ENCODE data around the gene DTNA.
"Not testable (repeated sequence)": the region's sequence is repeated elsewhere in the genome, so short reads cannot be mapped to it uniquely, and the experiment has no call there.

Gene DTNA

DNA sequence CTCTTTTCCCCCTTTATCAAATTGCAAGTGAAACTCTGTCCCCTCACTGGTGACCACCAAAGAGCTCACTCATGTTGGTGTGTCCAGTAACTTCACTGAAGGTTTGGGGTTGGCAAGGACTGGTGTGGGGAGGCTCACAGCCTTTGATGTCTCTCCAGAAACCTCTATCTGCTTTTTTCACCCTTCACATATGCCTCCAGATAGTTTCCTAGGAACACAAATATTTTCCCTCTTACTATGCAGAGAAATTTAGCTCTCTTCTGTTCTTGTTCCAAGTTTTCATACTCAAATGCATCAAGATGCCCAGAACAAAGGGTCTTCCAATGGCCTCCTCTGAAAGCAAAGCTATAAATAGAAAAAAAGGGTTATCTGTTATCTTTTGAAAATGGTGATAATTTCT is 20.7 kb downstream of the DTNA start:
- in situ Hi-C loops (cut with HindIII; ENCODE audit: low sequenced_read_pairs), result no loop called here
- TF ChIP-seq CTCF (IDR thresholded peaks at IDR 0.05; ENCODE audit: low read depth, low read length, missing control alignments), result no peak
- peak; percentile 23 for DNase-seq (ENCODE audit: low read depth)
- H3K4me3 ChIP-seq (ENCODE audit: low read depth, low read length), result no peak overlapping the region

DNA sequence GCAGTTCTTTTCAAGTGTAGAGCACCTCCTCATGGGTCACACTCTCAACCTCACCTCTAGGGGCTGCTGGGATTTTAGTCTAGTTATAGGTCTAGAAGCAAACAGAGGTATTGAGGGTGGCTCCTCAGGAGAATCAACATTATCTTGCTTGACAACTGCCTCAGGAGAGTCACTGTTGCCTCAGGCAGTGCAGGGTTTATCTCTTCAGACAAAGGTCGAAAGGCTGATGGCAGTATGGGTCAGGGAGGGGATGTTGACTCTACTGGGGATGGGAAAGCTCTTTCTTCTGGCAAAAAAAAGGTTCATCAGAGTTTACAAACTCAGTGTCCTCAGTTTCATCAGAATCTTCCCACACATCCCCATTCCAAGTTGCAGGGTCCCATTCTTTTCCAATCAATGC is 24.0 kb downstream of the DTNA start:
- in situ Hi-C loops (cut with HindIII; ENCODE audit: low sequenced_read_pairs), result no loop called here

DNA sequence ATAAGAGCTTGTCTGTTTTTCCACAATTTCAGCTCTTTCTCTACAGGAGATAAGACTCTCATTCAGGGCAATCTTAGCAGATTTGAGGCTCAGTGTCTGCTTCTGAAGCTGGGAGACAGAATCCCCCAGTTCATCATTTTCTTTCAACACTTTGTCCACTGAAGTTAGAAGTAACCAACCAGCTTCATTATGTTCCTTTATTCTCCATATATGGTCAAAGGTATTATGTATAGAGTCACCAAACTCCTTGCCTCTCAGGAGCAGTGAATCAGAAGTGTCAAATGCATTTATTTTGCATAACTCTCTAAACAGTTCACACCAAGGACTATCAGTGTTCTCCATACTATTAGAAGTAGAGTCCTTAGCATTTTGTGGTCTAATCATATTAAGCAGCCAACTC is 24.4 kb downstream of the DTNA start:
- in situ Hi-C loops (cut with HindIII; ENCODE audit: low sequenced_read_pairs); DNase-seq (ENCODE audit: low read depth); H3K4me3 ChIP-seq (ENCODE audit: low read depth, low read length): not testable (repeated sequence)

More for the DNA sequence above, 24.0 kb downstream of the DTNA start:
- DNase-seq (ENCODE audit: low read depth), result no peak
- no peak overlapping the region for H3K4me3 ChIP-seq (ENCODE audit: low read depth, low read length)
- no peak for TF ChIP-seq CTCF (IDR thresholded peaks at IDR 0.05; ENCODE audit: low read depth, low read length, missing control alignments)

DNA sequence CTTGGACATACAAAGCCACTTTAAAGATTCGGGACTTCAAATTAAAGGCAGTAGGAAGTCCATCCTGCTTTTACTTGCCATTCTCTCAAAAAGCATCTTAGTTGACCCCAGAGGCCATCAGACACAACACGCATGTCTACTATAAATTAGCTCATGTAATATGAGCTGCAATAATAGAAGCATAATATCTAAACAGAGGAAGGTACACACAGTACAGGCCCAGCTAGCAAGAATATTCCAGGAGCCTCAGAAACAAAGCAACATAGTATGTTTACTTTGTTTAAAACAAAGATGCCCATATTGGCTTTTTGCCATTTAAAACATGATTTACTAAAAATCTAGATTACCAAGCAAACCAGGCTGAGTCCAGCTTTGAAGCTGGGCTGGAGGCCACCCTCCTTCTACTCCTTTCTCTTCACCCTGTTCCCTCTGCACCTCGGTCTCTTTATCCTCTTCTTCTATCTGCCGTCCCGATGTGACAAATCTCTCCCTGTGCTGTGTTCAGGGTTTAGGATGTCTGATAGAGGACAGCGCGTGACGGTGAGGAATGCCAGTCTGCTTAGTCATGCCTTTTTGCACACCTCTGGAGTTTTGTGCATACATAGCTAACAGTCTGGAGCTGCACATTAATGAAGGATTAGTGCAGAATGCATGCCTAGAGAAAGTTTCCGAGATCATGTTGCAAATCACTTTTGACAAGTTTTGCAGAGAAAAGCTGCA is 28.2 kb downstream of the DTNA start:
- no peak for TF ChIP-seq CTCF (IDR thresholded peaks at IDR 0.05; ENCODE audit: low read depth, low read length, missing control alignments)
- in situ Hi-C loops (cut with HindIII; ENCODE audit: low sequenced_read_pairs), result no loop called here
- H3K4me3 ChIP-seq (ENCODE audit: low read depth, low read length), result no peak overlapping the region
- no peak for DNase-seq (ENCODE audit: low read depth)

- TF ChIP-seq CTCF (IDR thresholded peaks at IDR 0.05; ENCODE audit: low read depth, low read length, missing control alignments), result no peak
- H3K4me3 ChIP-seq (ENCODE audit: low read depth, low read length), result no peak overlapping the region
- DNase-seq (ENCODE audit: low read depth), result no peak
- in situ Hi-C loops (cut with HindIII; ENCODE audit: low sequenced_read_pairs), result no loop called here
Observed at GRCh38 chr18:34740101-34740500, 30.0 kb downstream of the DTNA start.

DNA sequence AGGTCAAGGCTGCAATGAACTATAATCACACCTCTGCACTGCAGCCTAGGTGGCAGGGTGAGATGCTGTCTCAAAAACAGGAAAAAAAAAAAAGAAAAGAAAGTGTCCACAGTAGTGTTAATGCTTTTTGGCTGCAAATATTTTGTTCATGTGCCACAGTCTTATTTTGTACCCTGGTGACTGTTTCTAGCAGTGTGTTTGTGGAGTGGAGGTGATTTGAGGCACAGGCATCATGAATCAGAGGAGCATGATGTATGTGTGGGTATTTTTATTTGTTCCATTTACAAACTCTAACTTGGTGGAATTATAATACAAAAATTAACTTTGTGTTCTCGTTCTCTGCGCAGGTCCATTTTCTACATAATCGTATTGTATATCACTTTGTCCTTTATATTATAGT is 30.6 kb downstream of the DTNA start:
- no peak overlapping the region for H3K4me3 ChIP-seq (ENCODE audit: low read depth, low read length)
- no peak for TF ChIP-seq CTCF (IDR thresholded peaks at IDR 0.05; ENCODE audit: low read depth, low read length, missing control alignments)
- DNase-seq (ENCODE audit: low read depth), result no peak
- in situ Hi-C loops (cut with HindIII; ENCODE audit: low sequenced_read_pairs), result no loop called here

DNA sequence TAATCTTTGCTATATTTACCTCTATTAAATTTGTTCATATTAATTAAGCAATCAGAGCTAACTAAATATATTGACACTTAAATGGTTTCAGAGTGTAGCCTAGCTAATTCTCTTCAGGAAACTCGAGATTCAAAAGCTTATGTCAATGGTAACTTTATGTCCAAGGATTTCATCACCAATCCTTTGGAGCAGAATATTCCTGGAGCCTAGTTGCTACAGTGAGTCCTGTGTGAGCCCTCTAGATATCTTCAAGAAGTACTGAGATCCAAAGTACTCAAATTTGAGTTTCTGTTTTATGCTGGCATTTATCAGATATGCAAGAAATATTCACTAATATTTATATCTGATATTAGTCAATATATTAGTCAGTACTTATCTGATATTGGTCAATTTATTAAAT is 31.3 kb downstream of the DTNA start:
- TF ChIP-seq CTCF (IDR thresholded peaks at IDR 0.05; ENCODE audit: low read depth, low read length, missing control alignments), result no peak
- DNase-seq (ENCODE audit: low read depth), result no peak
- no peak overlapping the region for H3K4me3 ChIP-seq (ENCODE audit: low read depth, low read length)
- in situ Hi-C loops (cut with HindIII; ENCODE audit: low sequenced_read_pairs), result no loop called here
